Transverse colon (tissue), 4 donors: ENCODE data around the gene TSLP.

Experiments
- CTCF ChIP-seq, 5 experiments: fragments of 200-600 bp in 3 of 5; fragments of 450-650 bp in 2 of 5; sonication (generic) in 3 of 5; IDR thresholded peaks; 1 replicate in 2 of 5; 2 replicates in 3 of 5; pipeline ENCODE4 v1.5.1; 2016 to 2017; ENCODE audit warnings: antibody characterized with exemption in 5 of 5, inconsistent platforms in 3 of 5, mild to moderate bottlenecking in 2 of 5, moderate library complexity in 1 of 5
- POLR2A ChIP-seq: fragments of 450-650 bp; IDR thresholded peaks from one replicate; pipeline ENCODE4 v1.6.1; 2016; ENCODE audit warnings: antibody characterized with exemption, mild to moderate bottlenecking, moderate library complexity
- POLR2AphosphoS5 ChIP-seq, 3 donors: sonication (generic); formaldehyde crosslinking; IDR thresholded peaks; one replicate each; pipeline ENCODE4 v1.6.1; 2016; ENCODE audit warnings: antibody characterized with exemption in 3 of 3

GRCh38 chr5:111074244-111074643, 2.7 kb downstream of the TSLP start:
- TF ChIP-seq POLR2A (no peak), CTCF (IDR thresholded peaks at IDR 0.05) (no peak), POLR2AphosphoS5 (IDR thresholded peaks at IDR 0.05) (no peak)
